HEK293 (cell line): ENCODE measurements around the gene ETNK2.

Experiments
- CTCF ChIA-PET: fragments of 350-600 bp; formaldehyde crosslinking; extraction: SDS; loops from one replicate; lab custom pipeline; 2021; ENCODE audit warnings: antibody characterized with exemption; lab: Yijun Ruan, JAX
- POLR2A ChIA-PET: fragments of 300-600 bp; formaldehyde crosslinking; extraction: SDS; loops from one replicate; lab custom pipeline; 2020; ENCODE audit warnings: antibody characterized with exemption, inconsistent platforms; lab: Yijun Ruan, JAX
- H3K27ac ChIP-seq: fragments of 200-500 bp; sonication (Bioruptor generic); 2 replicates; pipeline ENCODE4 v1.5.1; 2014; ENCODE audit warnings: low read depth, low read length, control low read depth, inconsistent platforms; ENCODE audit errors: extremely low read depth
- H3K36me3 ChIP-seq, 2 experiments: fragments of 200-500 bp in 1 of 2; sonication (Bioruptor generic) in 1 of 2; 1 replicate in 1 of 2; 2 replicates in 1 of 2; pipeline ENCODE4 v1.5.1; 2014 to 2017; ENCODE audit warnings: inconsistent platforms in 2 of 2, low read length in 2 of 2; ENCODE audit not compliant: control insufficient read depth in 2 of 2, insufficient read depth in 1 of 2
- H3K4me1 ChIP-seq: fragments of 200-500 bp; sonication (Bioruptor generic); 2 replicates; pipeline ENCODE4 v1.5.1; 2014; ENCODE audit warnings: mild to moderate bottlenecking, low read length, inconsistent platforms; ENCODE audit not compliant: control insufficient read depth, insufficient read depth
- H3K4me3 ChIP-seq: 2 replicates; pipeline ENCODE4 v1.5.1; 2011; ENCODE audit warnings: low read depth, mild to moderate bottlenecking, control low read depth, low read length, moderate library complexity
- H3K9me3 ChIP-seq: fragments of 200-500 bp; sonication (Bioruptor generic); 2 replicates; pipeline ENCODE4 v1.5.1; 2014; ENCODE audit warnings: low read depth, low read length, inconsistent platforms; ENCODE audit not compliant: control insufficient read depth, insufficient read depth
- FEZF1 ChIP-seq: fragments of 450-650 bp; formaldehyde crosslinking; IDR thresholded peaks from 2 replicates; pipeline ENCODE4 v1.5.1; 2016; ENCODE audit warnings: missing biosample characterization, missing genetic modification characterization
- KLF16 ChIP-seq: fragments of 450-650 bp; formaldehyde crosslinking; IDR thresholded peaks from 2 replicates; pipeline ENCODE4 v1.5.1; 2017; ENCODE audit warnings: missing biosample characterization, missing genetic modification characterization
- MZF1 ChIP-seq: fragments of 450-650 bp; formaldehyde crosslinking; IDR thresholded peaks from 2 replicates; pipeline ENCODE4 v1.5.1; 2017; ENCODE audit warnings: missing biosample characterization, missing genetic modification characterization, borderline replicate concordance
- SCRT2 ChIP-seq: fragments of 450-650 bp; formaldehyde crosslinking; IDR thresholded peaks from 2 replicates; pipeline ENCODE4 v1.5.1; 2016; ENCODE audit warnings: missing biosample characterization, missing genetic modification characterization
- ZBTB1 ChIP-seq: fragments of 450-650 bp; formaldehyde crosslinking; IDR thresholded peaks from 2 replicates; pipeline ENCODE4 v1.5.1; 2016; ENCODE audit warnings: missing biosample characterization, missing genetic modification characterization
- ZBTB8A ChIP-seq: fragments of 450-650 bp; formaldehyde crosslinking; IDR thresholded peaks from 2 replicates; pipeline ENCODE4 v1.5.1; 2016; ENCODE audit warnings: missing biosample characterization, missing genetic modification characterization
- ZNF138 ChIP-seq: fragments of 450-650 bp; formaldehyde crosslinking; IDR thresholded peaks from 2 replicates; pipeline ENCODE4 v1.5.1; 2016; ENCODE audit warnings: missing biosample characterization, missing genetic modification characterization, borderline replicate concordance
- ZNF202 ChIP-seq: fragments of 450-650 bp; formaldehyde crosslinking; IDR thresholded peaks from 2 replicates; pipeline ENCODE4 v1.5.1; 2016; ENCODE audit warnings: missing biosample characterization, missing genetic modification characterization, borderline replicate concordance
- ZNF274 ChIP-seq, 2 experiments: fragments of 200-500 bp in 1 of 2; fragments of 450-650 bp in 1 of 2; sonication (Bioruptor generic) in 1 of 2; formaldehyde crosslinking in 1 of 2; IDR thresholded peaks; 2 replicates each; pipeline versions ENCODE4 v1.5.1 to v1.6.1; 2014 to 2016; ENCODE audit warnings: borderline replicate concordance in 1 of 2, inconsistent platforms in 1 of 2, low read length in 1 of 2, missing biosample characterization in 1 of 2, missing genetic modification characterization in 1 of 2
- ZNF585B ChIP-seq: fragments of 450-650 bp; formaldehyde crosslinking; IDR thresholded peaks from 2 replicates; pipeline ENCODE4 v1.5.1; 2016; ENCODE audit warnings: missing biosample characterization, missing genetic modification characterization
- ZNF596 ChIP-seq: fragments of 450-650 bp; IDR thresholded peaks from 2 replicates; pipeline ENCODE4 v1.5.0; 2018; ENCODE audit warnings: missing biosample characterization, mild to moderate bottlenecking, missing genetic modification characterization, moderate library complexity
- ZNF76 ChIP-seq: fragments of 450-650 bp; formaldehyde crosslinking; IDR thresholded peaks from 2 replicates; pipeline ENCODE4; 2016; ENCODE audit warnings: low read depth, missing biosample characterization, missing genetic modification characterization, borderline replicate concordance
- ZNF791 ChIP-seq: fragments of 450-650 bp; formaldehyde crosslinking; IDR thresholded peaks from 2 replicates; pipeline ENCODE4 v1.5.1; 2016; ENCODE audit warnings: missing biosample characterization, missing genetic modification characterization
- TF ChIP-seq, protein P1 (sequence below): fragments of 450-650 bp; formaldehyde crosslinking; IDR thresholded peaks from 2 replicates; pipeline ENCODE4 v1.5.1; 2016; ENCODE audit warnings: missing biosample characterization, missing genetic modification characterization
- TF ChIP-seq, protein P2 (sequence below): sonication (generic); formaldehyde crosslinking; IDR thresholded peaks from 2 replicates; pipeline ENCODE4 v1.8.1; 2022; ENCODE audit warnings: mild to moderate bottlenecking, moderate library complexity, missing genetic modification reagents
- TF ChIP-seq, protein P3 (sequence below): fragments of 450-650 bp; formaldehyde crosslinking; optimal IDR thresholded peaks from 2 replicates; pipeline ENCODE3; 2016; ENCODE audit warnings: missing biosample characterization, mild to moderate bottlenecking, missing genetic modification characterization
- TF ChIP-seq, protein P4 (sequence below): fragments of 450-650 bp; formaldehyde crosslinking; IDR thresholded peaks from 2 replicates; pipeline ENCODE4 v1.5.1; 2016; ENCODE audit warnings: missing biosample characterization, missing genetic modification characterization
- TF ChIP-seq, protein P5 (sequence below): fragments of 450-650 bp; formaldehyde crosslinking; IDR thresholded peaks from 2 replicates; pipeline ENCODE4 v1.5.1; 2016; ENCODE audit warnings: missing biosample characterization, missing genetic modification characterization
- TF ChIP-seq, protein P6 (sequence below): fragments of 450-650 bp; formaldehyde crosslinking; IDR thresholded peaks from 2 replicates; pipeline ENCODE4 v1.5.1; 2017; ENCODE audit warnings: missing biosample characterization, missing genetic modification characterization
- TF ChIP-seq, protein P7 (sequence below): fragments of 450-650 bp; formaldehyde crosslinking; IDR thresholded peaks from 2 replicates; pipeline ENCODE4 v1.5.1; 2016; ENCODE audit warnings: missing biosample characterization, missing genetic modification characterization, low read depth

ETNK2 gene

DNA sequence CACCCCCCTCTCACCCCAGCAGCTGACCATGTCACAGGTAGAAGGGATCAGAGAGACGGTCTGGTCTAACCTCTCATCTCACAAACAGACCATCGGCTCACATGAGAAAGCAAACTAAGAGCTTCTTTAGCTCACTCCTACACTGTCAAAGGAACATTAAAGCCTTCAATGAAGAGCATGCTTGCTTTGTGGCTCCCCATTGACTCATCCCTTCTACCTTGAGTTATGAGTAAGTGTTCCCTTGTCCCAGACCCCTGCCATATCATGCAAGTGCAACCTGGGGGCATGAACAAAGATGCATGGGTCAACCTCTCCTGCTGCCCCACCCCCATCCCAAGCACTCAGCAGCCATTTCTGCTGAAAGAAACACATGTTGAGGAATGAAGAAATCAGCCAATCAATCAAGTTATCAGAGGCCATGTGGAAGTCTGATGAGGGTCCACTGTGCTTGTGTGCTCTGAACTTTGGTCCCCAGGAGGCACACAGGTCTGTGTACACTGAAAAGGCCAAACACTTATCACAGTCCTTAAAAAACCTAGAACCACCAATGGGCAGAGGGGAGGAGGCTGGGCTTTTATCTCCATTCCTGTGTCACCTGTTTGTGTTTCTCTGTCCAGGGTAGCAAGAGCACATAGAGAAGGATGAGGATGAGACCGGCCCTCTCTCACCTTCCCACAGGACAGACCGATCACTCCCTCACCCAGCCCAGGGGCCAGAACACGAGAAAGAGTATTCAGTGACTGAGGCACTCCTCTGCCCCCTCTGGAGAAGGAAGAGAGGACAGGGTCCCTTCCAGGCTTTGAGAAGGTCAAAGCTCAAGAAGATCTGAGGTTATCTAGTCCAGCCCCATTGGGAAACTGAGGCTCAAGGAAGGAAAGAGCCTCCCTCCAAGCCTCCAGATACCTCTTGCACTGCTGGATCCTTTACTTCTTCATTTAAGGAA, 9.5 kb downstream of the ETNK2 start:
- Histone ChIP-seq H3K4me3 (no peak overlapping the region), H3K9me3 (no peaks in the 10 kb centered on the region), H3K4me1 (no peaks in the 10 kb centered on the region), H3K36me3 (peaks cover 0 to 46% of the 10 kb centered on the region in 2 experiments; a peak in 1 of 3 replicates), H3K27ac (no peak overlapping the region)
- TF ChIP-seq, protein P1, sequence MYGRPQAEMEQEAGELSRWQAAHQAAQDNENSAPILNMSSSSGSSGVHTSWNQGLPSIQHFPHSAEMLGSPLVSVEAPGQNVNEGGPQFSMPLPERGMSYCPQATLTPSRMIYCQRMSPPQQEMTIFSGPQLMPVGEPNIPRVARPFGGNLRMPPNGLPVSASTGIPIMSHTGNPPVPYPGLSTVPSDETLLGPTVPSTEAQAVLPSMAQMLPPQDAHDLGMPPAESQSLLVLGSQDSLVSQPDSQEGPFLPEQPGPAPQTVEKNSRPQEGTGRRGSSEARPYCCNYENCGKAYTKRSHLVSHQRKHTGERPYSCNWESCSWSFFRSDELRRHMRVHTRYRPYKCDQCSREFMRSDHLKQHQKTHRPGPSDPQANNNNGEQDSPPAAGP (tag by site-specific recombination) = no peak
- TF ChIP-seq ZBTB8A (tag by site-specific recombination) (no peak), ZNF202 (no peak), MZF1 (no peak), ZNF138 (tag by site-specific recombination) (no peak), ZNF76 (tag by site-specific recombination) (no peak), ZNF585B (tag by site-specific recombination) (no peak), SCRT2 (tag by site-specific recombination) (no peak), ZNF596 (tag by site-specific recombination) (no peak), ZNF274 (IDR thresholded peaks at IDR 0.05; ENCODE audit: low read length) (no peak), ZNF274 (tag by site-specific recombination; IDR thresholded peaks at IDR 0.05; ENCODE audit: borderline replicate concordance) (no peak), ZNF791 (tag by site-specific recombination) (no peak), ZBTB1 (tag by site-specific recombination) (no peak), FEZF1 (no peak), KLF16 (tag by site-specific recombination) (no peak)
- TF ChIP-seq, protein P2, sequence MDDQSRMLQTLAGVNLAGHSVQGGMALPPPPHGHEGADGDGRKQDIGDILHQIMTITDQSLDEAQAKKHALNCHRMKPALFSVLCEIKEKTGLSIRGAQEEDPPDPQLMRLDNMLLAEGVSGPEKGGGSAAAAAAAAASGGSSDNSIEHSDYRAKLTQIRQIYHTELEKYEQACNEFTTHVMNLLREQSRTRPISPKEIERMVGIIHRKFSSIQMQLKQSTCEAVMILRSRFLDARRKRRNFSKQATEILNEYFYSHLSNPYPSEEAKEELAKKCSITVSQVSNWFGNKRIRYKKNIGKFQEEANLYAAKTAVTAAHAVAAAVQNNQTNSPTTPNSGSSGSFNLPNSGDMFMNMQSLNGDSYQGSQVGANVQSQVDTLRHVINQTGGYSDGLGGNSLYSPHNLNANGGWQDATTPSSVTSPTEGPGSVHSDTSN = no peak
- TF ChIP-seq, protein P3, sequence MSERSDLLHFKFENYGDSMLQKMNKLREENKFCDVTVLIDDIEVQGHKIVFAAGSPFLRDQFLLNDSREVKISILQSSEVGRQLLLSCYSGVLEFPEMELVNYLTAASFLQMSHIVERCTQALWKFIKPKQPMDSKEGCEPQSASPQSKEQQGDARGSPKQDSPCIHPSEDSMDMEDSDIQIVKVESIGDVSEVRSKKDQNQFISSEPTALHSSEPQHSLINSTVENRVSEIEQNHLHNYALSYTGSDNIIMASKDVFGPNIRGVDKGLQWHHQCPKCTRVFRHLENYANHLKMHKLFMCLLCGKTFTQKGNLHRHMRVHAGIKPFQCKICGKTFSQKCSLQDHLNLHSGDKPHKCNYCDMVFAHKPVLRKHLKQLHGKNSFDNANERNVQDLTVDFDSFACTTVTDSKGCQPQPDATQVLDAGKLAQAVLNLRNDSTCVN (tag by site-specific recombination) = no peak
- TF ChIP-seq, protein P4, sequence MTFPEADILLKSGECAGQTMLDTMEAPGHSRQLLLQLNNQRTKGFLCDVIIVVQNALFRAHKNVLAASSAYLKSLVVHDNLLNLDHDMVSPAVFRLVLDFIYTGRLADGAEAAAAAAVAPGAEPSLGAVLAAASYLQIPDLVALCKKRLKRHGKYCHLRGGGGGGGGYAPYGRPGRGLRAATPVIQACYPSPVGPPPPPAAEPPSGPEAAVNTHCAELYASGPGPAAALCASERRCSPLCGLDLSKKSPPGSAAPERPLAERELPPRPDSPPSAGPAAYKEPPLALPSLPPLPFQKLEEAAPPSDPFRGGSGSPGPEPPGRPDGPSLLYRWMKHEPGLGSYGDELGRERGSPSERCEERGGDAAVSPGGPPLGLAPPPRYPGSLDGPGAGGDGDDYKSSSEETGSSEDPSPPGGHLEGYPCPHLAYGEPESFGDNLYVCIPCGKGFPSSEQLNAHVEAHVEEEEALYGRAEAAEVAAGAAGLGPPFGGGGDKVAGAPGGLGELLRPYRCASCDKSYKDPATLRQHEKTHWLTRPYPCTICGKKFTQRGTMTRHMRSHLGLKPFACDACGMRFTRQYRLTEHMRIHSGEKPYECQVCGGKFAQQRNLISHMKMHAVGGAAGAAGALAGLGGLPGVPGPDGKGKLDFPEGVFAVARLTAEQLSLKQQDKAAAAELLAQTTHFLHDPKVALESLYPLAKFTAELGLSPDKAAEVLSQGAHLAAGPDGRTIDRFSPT (tag by site-specific recombination) = no peak
- TF ChIP-seq, protein P5, sequence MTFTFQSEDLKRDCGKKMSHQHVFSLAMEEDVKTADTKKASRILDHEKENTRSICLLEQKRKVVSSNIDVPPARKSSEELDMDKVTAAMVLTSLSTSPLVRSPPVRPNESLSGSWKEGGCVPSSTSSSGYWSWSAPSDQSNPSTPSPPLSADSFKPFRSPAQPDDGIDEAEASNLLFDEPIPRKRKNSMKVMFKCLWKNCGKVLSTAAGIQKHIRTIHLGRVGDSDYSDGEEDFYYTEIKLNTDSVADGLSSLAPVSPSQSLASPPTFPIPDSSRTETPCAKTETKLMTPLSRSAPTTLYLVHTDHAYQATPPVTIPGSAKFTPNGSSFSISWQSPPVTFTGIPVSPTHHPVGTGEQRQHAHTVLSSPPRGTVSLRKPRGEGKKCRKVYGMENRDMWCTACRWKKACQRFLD (tag by site-specific recombination) = no peak
- TF ChIP-seq, protein P6, sequence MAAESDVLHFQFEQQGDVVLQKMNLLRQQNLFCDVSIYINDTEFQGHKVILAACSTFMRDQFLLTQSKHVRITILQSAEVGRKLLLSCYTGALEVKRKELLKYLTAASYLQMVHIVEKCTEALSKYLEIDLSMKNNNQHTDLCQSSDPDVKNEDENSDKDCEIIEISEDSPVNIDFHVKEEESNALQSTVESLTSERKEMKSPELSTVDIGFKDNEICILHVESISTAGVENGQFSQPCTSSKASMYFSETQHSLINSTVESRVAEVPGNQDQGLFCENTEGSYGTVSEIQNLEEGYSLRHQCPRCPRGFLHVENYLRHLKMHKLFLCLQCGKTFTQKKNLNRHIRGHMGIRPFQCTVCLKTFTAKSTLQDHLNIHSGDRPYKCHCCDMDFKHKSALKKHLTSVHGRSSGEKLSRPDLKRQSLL (tag by site-specific recombination) = no peak
- TF ChIP-seq, protein P7, sequence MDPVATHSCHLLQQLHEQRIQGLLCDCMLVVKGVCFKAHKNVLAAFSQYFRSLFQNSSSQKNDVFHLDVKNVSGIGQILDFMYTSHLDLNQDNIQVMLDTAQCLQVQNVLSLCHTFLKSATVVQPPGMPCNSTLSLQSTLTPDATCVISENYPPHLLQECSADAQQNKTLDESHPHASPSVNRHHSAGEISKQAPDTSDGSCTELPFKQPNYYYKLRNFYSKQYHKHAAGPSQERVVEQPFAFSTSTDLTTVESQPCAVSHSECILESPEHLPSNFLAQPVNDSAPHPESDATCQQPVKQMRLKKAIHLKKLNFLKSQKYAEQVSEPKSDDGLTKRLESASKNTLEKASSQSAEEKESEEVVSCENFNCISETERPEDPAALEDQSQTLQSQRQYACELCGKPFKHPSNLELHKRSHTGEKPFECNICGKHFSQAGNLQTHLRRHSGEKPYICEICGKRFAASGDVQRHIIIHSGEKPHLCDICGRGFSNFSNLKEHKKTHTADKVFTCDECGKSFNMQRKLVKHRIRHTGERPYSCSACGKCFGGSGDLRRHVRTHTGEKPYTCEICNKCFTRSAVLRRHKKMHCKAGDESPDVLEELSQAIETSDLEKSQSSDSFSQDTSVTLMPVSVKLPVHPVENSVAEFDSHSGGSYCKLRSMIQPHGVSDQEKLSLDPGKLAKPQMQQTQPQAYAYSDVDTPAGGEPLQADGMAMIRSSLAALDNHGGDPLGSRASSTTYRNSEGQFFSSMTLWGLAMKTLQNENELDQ (tag by site-specific recombination) = no peak
- CTCF ChIA-PET = interaction anchor here (1.2 to 1.3 kb wide), 2 partner anchors 13 to 14 kb away, joined by 3 read pairs; no protein-coding TSS in a partner anchor
- POLR2A ChIA-PET = no interaction called here
